Activated CD8-positive, alpha-beta memory T cell treated with anti-CD3 and anti-CD28 coated beads, Interleukin-2, amount 50 U/mL, for 4 hours (primary cell): Measurements from ENCODE around the gene TMEM108.
"Not testable (repeated sequence)": the region's sequence is repeated elsewhere in the genome, so short reads cannot be mapped to it uniquely, and the experiment has no call there.

Experiments
- DNase-seq: peaks from one replicate; pipeline ENCODE4 v3.0.0-alpha.2; 2020

Gene TMEM108

DNA sequence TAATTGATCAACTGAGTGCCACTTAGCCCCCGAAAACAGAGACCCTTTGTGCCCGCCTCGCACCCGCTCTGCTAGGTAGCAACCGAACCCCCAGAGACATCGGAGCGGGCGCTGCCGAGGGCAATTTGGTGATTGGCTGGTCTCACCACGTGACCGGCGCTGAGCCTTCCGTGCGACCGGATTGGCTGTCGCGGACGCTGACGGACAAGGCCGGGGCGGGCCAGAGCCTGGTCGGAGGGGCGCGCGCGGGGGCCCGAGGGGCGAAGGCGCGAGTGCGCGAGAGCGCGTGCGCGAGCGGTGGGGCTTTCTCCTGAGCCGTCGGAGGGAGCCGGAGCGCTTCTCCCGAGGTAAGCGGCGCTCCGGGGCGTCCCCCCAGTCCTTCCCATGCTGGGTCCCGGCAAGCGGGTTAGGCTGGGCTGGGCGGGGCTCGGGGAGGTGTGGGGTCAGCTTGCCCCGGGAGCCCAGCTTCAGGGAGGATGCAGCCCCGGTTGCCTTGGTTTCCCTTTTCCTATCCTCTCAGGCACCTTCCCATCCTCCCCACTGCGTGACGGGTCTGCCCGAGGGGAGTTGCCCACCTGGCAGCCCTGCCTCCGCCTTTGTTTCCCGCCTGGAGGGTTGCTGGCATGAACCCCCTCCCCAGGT lies at the start of gene TMEM108:
Gene TMEM108 (plus strand): TSS at position 303 of the 642 bp plus-strand sequence.
- DNase-seq: no peak

DNA sequence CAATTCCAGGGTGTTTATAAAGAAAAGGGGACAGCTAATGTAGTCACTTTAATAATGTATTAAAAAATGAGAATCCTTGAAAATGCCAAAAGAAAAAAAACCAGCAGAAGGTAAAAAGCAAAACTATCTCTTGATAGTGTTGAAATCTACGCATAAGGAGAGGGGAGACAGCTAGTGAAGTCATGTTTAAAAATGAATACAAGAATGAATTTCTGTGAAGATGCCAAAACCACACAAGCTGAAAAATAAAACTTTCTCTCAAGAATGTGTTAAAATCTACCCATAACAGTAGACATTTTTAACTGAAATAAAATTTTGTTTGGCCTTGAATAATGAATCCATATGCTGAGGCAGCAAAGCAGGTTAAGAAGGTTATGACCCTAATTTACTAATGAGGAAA lies 42.2 kb upstream of the TMEM108 start:
- no peak for DNase-seq

GRCh38 chr3:132997404-132998185 lies 40.6 kb upstream of the TMEM108 start:
- no peak for DNase-seq

- not testable (repeated sequence) for DNase-seq
These were observed 33.2 kb upstream of the TMEM108 start for GRCh38 chr3:133005032-133005431.

DNA sequence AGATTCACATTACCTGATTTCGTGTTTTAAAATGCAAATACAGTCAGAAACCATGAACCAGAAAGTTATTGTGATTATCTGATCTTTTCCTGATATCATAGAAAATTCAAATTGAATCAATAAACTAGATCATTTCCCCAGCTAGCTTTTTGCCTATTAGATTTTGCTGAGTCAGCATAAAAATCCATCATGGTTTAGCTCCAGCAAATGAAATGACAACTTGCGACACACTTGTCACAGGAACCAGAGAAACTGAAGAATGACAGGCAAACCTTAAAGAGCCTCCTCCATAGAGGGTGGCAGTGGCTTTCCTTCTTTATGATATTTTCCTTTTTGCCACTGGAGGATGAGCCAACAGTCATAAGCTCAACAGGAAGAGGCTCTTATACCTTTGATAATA lies 30.6 kb upstream of the TMEM108 start:
- no peak for DNase-seq

- no peak for DNase-seq
These were observed 23.9 kb upstream of the TMEM108 start for GRCh38 chr3:133014325-133014724.

DNA sequence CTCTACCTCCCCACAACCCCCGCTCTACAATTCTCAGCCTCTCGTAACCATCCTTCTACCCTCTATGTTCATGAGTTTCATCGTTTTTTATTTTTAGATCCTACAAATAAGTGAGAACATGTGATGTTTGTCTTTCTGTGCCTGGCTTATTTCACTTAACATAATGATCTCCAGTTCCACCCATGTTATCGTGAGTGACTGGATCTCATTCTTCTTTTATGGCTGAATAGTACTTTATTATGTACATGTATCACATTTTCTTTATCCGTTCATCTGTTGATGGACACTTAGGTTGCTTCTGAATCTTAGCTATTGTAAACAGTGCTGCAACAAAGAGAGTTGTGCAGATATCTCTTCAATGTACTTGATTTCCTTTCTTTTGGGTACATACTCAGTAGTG lies 22.6 kb upstream of the TMEM108 start:
- DNase-seq: not testable (repeated sequence)

DNA sequence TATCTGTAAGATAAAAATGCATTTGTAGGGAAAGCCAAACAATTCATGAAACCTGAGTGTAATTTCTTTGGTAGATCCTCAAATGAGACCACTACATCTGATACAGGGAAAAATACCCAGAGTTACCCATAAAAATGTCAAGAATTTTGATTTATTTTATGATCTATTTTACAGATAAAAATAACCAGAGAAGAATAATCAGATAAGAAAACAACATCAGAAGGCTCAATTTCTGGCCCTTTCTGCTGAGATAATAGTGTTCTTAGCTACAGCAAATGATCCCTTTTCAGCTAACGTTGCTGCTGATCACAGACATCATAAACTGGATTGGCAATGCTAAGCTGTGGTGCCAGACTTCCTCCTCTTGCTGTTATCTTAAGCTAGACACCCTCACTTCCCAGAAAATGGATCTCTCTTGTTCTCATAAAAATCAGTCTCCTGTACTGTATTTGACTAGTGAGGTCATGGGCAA lies 21.3 kb upstream of the TMEM108 start:
- no peak for DNase-seq

GRCh38 chr3:133018921-133019320 lies 19.3 kb upstream of the TMEM108 start:
- no peak for DNase-seq

- no peak for DNase-seq
These were observed 17.0 kb upstream of the TMEM108 start for GRCh38 chr3:133021206-133021605.

- no peak for DNase-seq
These were observed 14.8 kb upstream of the TMEM108 start for GRCh38 chr3:133023362-133023761.

- no peak for DNase-seq
These were observed 12.6 kb upstream of the TMEM108 start for GRCh38 chr3:133025546-133025945.

GRCh38 chr3:133032301-133032700 lies 5.9 kb upstream of the TMEM108 start:
- DNase-seq: no peak

GRCh38 chr3:133037436-133037835 lies 755 bp upstream of the TMEM108 start:
- DNase-seq: no peak

DNA sequence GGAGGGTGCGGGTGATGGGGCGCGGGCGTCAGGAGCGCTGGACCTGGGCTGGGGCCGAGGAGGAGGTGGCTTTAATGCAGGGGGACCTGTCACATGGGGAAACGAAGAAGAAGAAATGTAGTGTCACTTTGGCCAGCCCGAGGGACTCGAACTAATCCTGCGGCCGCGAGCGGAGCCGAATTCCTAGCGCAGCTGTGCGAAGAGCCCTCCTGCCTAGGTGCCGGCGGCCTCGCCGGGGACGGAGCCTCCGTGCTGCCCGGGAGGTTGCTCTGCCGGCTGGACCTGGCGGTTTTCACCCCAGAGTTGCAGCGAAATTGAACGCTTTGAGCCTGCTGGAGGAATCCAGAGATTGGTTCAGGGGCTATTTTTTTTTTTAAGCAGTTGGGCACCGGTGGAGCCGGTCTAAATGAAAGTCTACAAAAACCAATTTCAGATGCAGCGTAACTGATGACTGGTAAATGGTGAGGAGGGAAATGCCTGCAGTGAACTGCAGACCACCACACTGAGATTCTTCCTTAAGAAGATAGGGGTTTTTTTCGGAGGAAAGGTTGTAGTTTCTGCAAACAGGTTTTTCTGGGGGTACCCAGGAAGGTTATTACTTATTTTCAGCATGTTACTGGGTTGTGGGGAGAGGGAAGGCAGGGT lies 662 bp downstream of the TMEM108 start:
- no peak for DNase-seq

DNA sequence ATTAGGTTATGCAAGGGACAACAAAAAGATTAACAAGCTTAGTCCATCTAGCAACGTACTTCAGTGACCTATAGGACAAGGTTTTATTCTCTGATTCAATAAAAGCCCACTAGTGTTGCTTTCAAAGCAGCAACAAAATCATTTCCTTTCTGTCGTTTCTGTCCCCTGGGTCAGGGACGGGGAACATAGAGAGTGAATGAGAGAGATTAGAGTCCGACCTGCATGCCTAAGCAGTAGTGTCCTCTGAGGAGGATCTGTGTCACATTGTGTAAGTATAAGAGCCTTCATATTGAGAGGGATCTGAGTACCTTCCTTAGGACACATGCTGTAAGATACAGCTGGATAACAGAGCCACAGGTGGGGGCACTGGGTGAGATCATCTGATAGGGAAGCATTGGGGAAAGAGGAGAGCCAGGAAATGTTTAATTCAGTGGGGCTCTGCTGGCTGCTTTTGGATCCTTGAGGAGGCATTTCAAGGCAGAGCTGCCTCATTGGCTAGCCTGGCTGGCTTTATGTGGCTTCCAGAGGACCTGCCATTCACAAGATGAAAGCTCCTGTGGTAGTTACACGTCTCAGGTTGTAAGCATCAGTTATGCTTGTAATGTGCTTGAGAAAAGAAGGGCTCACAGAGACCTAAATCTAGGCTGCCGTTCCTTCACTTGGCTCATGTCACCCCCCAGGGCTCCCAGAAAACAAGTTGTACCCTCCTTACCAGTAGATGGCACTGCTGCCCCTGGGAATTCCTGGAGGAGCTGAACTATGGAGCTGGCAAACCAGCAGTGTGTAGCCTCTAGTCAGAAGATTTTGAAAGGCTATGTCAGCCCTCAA lies 2.7 kb downstream of the TMEM108 start:
- DNase-seq: no peak

DNA sequence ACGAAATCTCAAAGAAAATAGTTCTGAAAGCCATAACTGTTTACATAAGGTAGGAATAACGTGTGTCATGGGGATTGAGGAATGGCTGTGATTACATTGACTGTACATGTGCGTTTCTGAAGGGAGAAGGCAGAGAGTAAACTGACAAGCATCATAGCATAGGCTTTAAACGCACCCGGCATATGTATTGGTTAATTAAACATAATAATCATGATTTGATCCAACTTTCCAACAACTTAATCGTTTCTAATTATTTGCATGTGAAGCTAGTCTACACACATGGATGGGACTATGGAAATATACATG lies 3.3 kb downstream of the TMEM108 start:
- no peak for DNase-seq

- DNase-seq: no peak
These were observed 4.6 kb downstream of the TMEM108 start for GRCh38 chr3:133042778-133043177.

- DNase-seq: no peak
These were observed 9.8 kb downstream of the TMEM108 start for GRCh38 chr3:133047980-133048379.

GRCh38 chr3:133049491-133049890 lies 11.3 kb downstream of the TMEM108 start:
- DNase-seq: no peak

GRCh38 chr3:133050891-133051290 lies 12.7 kb downstream of the TMEM108 start:
- DNase-seq: no peak

GRCh38 chr3:133053532-133053931 lies 15.3 kb downstream of the TMEM108 start:
- no peak for DNase-seq

GRCh38 chr3:133054586-133054985 lies 16.4 kb downstream of the TMEM108 start:
- no peak for DNase-seq
